K562 treated with DMSO at 1 percent for 12 hours (cell line): Measurements from ENCODE around the gene WDR36. TPM values are rescaled to one million over a fixed set of nuclear protein-coding genes. Genes with fewer than 3 reads are reported as not detected.

Experiments used
- total RNA-seq: library from RNA; unstranded; fragments of 300-600 nt; gene quantifications from 2 replicates; pipeline ENCODE4 v1.2.3, GENCODE V29; 2022; ENCODE audit not compliant: insufficient read depth

The WDR36 gene
- total RNA-seq, result 2.7 and 10.1 TPM in 2 replicates

DNA sequence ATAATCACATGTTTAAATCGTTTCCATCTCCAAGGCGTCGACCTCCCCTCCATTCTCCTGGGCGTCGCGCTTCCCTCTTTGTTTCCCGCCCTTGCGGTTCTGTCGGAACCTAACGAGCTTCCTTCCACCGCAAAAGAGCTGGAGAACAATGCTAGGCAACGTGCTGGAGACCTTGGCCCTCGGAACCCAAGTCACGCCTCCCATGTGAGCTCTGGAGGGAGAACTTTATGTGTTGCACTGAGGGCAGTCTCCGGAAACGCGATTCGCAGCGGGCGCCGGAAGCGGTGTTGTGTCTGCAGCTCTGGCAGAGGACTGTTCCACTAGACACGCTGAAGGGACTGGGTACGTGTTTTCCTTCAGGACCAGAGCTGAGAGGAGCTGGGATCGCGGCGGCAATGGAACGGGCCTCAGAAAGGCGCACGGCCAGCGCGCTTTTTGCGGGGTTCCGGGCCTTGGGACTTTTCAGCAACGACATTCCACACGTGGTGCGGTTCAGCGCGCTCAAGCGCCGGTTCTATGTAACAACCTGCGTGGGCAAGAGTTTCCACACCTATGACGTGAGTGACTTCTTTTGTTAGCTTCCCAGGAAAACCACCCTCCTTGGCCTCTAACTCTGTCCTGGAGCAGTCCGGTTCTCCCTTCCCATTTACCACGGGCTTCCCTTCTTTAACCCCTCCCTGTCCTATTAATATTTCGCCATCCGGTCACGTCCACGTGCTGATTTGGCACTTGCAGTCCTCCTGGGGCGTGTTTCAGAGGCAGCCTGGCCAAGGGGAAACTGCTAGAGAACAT, at the start of gene WDR36:
TSS of gene WDR36 (plus strand) at position 287 of the 792 bp plus-strand sequence. CDS start at position 396, 109 bp downstream.

DNA sequence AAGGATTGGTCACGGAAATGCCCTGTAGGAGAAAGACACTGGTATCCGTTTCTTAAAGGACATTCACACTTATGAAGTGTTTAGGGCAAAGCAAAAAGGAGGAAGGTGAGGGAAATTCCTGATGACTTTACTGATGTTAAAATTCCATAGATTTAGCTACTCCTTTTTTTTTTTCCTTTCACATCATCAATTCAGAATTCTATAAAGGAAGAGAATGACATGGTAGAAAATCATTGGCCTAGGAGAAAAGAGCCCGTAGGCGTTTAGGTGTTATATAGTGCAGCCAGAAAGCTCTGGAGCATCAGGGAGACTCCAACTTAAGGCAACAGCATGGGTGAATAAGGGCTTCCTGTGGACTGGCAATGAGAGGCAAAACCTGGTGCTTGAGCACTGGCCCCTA, 20.7 kb upstream of the WDR36 start, which contains the start of gene TSLP:
TSS of gene TSLP (plus strand) at position 301 of the 400 bp plus-strand sequence. CDS start 178 bp downstream, outside the sequence.

Other genes starting within 250 kb of the WDR36 start
- 1.0 and 3.7 TPM in 2 replicates for gene TSLP, start 20.6 kb upstream of the WDR36 start, total RNA-seq
- not detected in 2 replicates for gene CAMK4, start 132.0 kb downstream of the WDR36 start, total RNA-seq